NCI-H2081 (cell line): Measurements from ENCODE around the gene GNA12.

Experiments used
- DNase-seq, 2 experiments: peaks; one replicate each; lab custom pipeline; 2025; lab: John Stamatoyannopoulos, UW

The GNA12 gene

GRCh38 chr7:2837496-2837895 lies 6.6 kb downstream of the GNA12 start:
- DNase-seq = no peak

- no peak for DNase-seq
Observed at GRCh38 chr7:2834748-2835441, 9.2 kb downstream of the GNA12 start.

- DNase-seq = no peak
Observed at GRCh38 chr7:2833083-2833910, 10.8 kb downstream of the GNA12 start.

- no peak for DNase-seq
Observed at GRCh38 chr7:2832461-2832860, 11.6 kb downstream of the GNA12 start.

- DNase-seq = no peak
Observed at GRCh38 chr7:2830609-2831376, 13.3 kb downstream of the GNA12 start.

GRCh38 chr7:2829040-2829439 lies 15.1 kb downstream of the GNA12 start:
- no peak for DNase-seq

- no peak for DNase-seq
Observed at GRCh38 chr7:2826771-2827170, 17.3 kb downstream of the GNA12 start.

- DNase-seq = no peak
Observed at GRCh38 chr7:2825559-2826227, 18.4 kb downstream of the GNA12 start.

- peak; percentile 20 to 39 for DNase-seq
Observed at GRCh38 chr7:2824678-2825461, 19.2 kb downstream of the GNA12 start.

GRCh38 chr7:2824026-2824677 lies 20.0 kb downstream of the GNA12 start:
- no peak for DNase-seq

- DNase-seq = no peak
Observed at GRCh38 chr7:2823130-2823529, 21.0 kb downstream of the GNA12 start.

- DNase-seq = no peak
Observed at GRCh38 chr7:2821842-2822507, 22.1 kb downstream of the GNA12 start.

- DNase-seq = peak; percentile 68 to 88
Observed at GRCh38 chr7:2821161-2821841, 22.8 kb downstream of the GNA12 start.

- DNase-seq = no peak
Observed at GRCh38 chr7:2820508-2820934, 23.6 kb downstream of the GNA12 start.

- no peak for DNase-seq
Observed at GRCh38 chr7:2819954-2820397, 24.1 kb downstream of the GNA12 start.

- no peak for DNase-seq
Observed at GRCh38 chr7:2819161-2819953, 24.8 kb downstream of the GNA12 start.

GRCh38 chr7:2818653-2819052 lies 25.5 kb downstream of the GNA12 start:
- DNase-seq = no peak

GRCh38 chr7:2818121-2818520 lies 26.0 kb downstream of the GNA12 start:
- DNase-seq = peak in 1 of 2 experiments; percentile 25

GRCh38 chr7:2817456-2817855 lies 26.7 kb downstream of the GNA12 start:
- no peak for DNase-seq
